Fibroblast of lung (primary cell): ENCODE data around the gene CLDN9. TPM values are rescaled to one million over a fixed set of nuclear protein-coding genes. Genes with fewer than 3 reads are reported as not detected.
A peak's percentile ranks its signal among the peaks of the same experiment; 100 is the strongest.

Experiments
- DNase-seq, 2 donors: peaks; one replicate each; pipeline versions ENCODE4 v3.0.0 to v3.0.0-alpha.2; 2010; ENCODE audit warnings: low read depth in 2 of 2
- H2AFZ ChIP-seq: 2 replicates; pipeline ENCODE4 v1.5.1; 2012; ENCODE audit warnings: low read length, control low read depth, inconsistent platforms
- H3K27ac ChIP-seq: 2 replicates; pipeline ENCODE4 v1.5.1; 2011; ENCODE audit warnings: low read length, control low read depth; ENCODE audit not compliant: insufficient read depth
- H3K27me3 ChIP-seq: 2 replicates; pipeline ENCODE4 v1.5.1; 2011; ENCODE audit warnings: mild to moderate bottlenecking, low read length; ENCODE audit not compliant: control insufficient read depth, insufficient read depth
- H3K36me3 ChIP-seq: 2 replicates; pipeline ENCODE4 v1.5.1; 2011; ENCODE audit warnings: low read length; ENCODE audit not compliant: control insufficient read depth, insufficient read depth
- H3K4me1 ChIP-seq: 2 replicates; pipeline ENCODE4 v1.5.1; 2011; ENCODE audit warnings: low read length; ENCODE audit not compliant: control insufficient read depth, insufficient read depth; ENCODE audit errors: extremely low read depth
- H3K4me2 ChIP-seq: 2 replicates; pipeline ENCODE4 v1.5.1; 2011; ENCODE audit warnings: low read length, control low read depth; ENCODE audit not compliant: insufficient read depth; ENCODE audit errors: extremely low read depth
- H3K4me3 ChIP-seq, 4 experiments: fragments of 200-600 bp in 1 of 4; sonication (generic) in 1 of 4; replicated peaks in 1 of 4; 2 replicates each; pipeline ENCODE4 v1.5.1; 2011 to 2016; ENCODE audit warnings: low read length in 4 of 4, low read depth in 3 of 4, mild to moderate bottlenecking in 3 of 4, control low read depth in 2 of 4, inconsistent platforms in 1 of 4, mixed read lengths in 1 of 4; ENCODE audit not compliant: insufficient read depth in 1 of 4; ENCODE audit errors: control extremely low read depth in 1 of 4
- H3K79me2 ChIP-seq: 2 replicates; pipeline ENCODE4 v1.5.1; 2012; ENCODE audit warnings: mild to moderate bottlenecking, low read length, inconsistent platforms; ENCODE audit not compliant: control insufficient read depth, insufficient read depth
- H3K9ac ChIP-seq: 2 replicates; pipeline ENCODE4 v1.5.1; 2011; ENCODE audit warnings: mild to moderate bottlenecking, low read length, control low read depth; ENCODE audit not compliant: insufficient read depth
- H3K9me3 ChIP-seq: 2 replicates; pipeline ENCODE4 v1.5.1; 2012; ENCODE audit warnings: low read depth, low read length; ENCODE audit not compliant: control insufficient read depth, insufficient read depth
- H4K20me1 ChIP-seq: 2 replicates; pipeline ENCODE4 v1.5.1; 2011; ENCODE audit warnings: low read length; ENCODE audit not compliant: control insufficient read depth, insufficient read depth; ENCODE audit errors: extremely low read depth
- CTCF ChIP-seq, 2 donors: IDR thresholded peaks in 1 of 2; conservative IDR thresholded peaks in 1 of 2; 1 replicate in 1 of 2; 2 replicates in 1 of 2; pipeline ENCODE4 v1.5.1; 2011 to 2012; ENCODE audit warnings: low read length in 2 of 2, control low read depth in 1 of 2, inconsistent platforms in 1 of 2, low read depth in 1 of 2, mild to moderate bottlenecking in 1 of 2
- EZH2 ChIP-seq: IDR thresholded peaks from 2 replicates; pipeline ENCODE4 v1.5.1; 2012; ENCODE audit warnings: low read length, control low read depth, mild to moderate bottlenecking; ENCODE audit errors: missing control alignments
- polyA plus RNA-seq, 2 donors: library from polyadenylated mRNA; depleted of rRNA in 1 of 2; stranded (reverse) in 1 of 2; unstranded in 1 of 2; fragments of >200 nt; gene quantifications; 2 replicates each; pipeline ENCODE4 v1.2.1, GENCODE V29; 2011 to 2012; ENCODE audit warnings: missing spikeins in 1 of 2
- total RNA-seq: library from RNA; depleted of rRNA; stranded (reverse); fragments of >200 nt; gene quantifications from 2 replicates; pipeline ENCODE4 v1.2.1, GENCODE V29; 2014

The CLDN9 gene
- total and polyA plus RNA-seq, 2 donors (not counting 1 experiment from before 2014, with no cell fraction given) = not detected

DNA sequence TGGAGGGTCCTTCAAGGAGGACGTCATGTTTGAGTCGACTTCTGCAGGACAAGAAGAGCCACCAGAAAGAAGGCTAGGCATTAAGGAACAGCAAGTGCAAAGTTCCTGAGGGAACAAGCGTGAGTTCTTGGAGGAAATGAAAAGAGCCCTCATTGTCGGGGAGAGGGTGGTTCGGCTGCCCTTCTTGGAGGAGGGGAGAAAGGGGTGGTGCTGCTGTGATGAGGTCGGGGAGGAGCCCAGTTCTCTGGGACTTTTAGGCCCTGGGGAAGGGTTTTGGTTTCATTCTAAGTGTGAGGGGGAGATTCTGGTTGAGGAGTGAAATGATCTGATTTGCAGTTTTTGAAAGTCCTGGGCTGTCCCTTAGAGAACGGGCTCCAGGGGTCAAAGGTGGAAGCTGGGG lies 19.9 kb downstream of the CLDN9 start:
- Histone ChIP-seq H3K4me1 (no peaks in the 10 kb centered on the region), H3K79me2 (no peaks in the 10 kb centered on the region), H2AFZ (no peak overlapping the region), H3K4me2 (no peak overlapping the region), H4K20me1 (peaks cover 2% of the 10 kb centered on the region), H3K4me3 (no peak overlapping the region), H3K27ac (no peak overlapping the region), H3K27me3 (peaks cover 42% of the 10 kb centered on the region), H3K9ac (no peak overlapping the region), H3K9me3 (no peaks in the 10 kb centered on the region), H3K36me3 (peaks cover 2% of the 10 kb centered on the region)
- TF ChIP-seq EZH2 = no peak
- no peak for TF ChIP-seq CTCF (conservative IDR thresholded peaks at IDR 0.05 in 1 of 2, IDR thresholded peaks at IDR 0.05 in 1 of 2; ENCODE audit: low read depth in 1 of 2, low read length in 2 of 2)
- no peak for DNase-seq

DNA sequence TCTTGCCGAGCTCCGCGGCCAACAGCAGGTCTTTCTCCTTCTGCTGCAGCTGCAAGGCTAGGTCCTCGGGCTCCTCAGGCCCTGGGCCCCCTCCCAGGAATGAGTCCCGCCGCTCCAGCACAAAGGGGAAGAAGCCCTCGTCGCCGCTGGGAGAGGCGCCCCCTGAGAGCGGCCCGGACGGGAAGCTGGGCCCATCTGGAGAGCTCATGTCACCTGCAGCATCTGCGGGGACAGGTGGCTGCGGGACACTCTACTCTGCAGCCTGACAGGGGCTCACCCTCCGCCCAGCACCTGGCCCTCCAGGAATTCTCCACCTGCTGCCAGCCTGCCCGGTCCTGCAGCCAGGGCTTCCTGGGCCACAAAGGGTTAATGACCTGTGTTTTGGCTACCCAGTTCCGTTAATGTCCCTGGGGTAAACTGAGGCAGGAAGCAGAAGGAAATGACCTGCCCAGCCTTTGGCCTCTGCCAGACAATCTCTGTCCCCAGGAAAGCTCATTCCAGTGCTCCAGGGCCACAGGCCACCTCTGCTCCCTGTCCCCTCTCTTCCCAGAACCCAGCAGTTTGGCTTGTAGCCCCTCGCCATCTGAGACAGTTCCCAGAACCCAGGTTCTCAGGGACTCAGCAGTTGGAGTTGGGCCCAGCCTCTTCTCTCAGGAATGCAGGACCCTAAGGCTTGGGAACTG lies 22.7 kb downstream of the CLDN9 start:
- no peak overlapping the region for H3K4me3 ChIP-seq
- no peaks in the 10 kb centered on the region for H3K79me2 ChIP-seq
- H4K20me1 ChIP-seq = peaks cover 2% of the 10 kb centered on the region
- no peak for TF ChIP-seq CTCF (conservative IDR thresholded peaks at IDR 0.05 in 1 of 2, IDR thresholded peaks at IDR 0.05 in 1 of 2; ENCODE audit: low read depth in 1 of 2, low read length in 2 of 2)
- no peak for TF ChIP-seq EZH2
- H3K9ac ChIP-seq = no peak overlapping the region
- H3K36me3 ChIP-seq = no peaks in the 10 kb centered on the region
- H3K27me3 ChIP-seq = peaks cover 51% of the 10 kb centered on the region
- no peak overlapping the region for H3K27ac ChIP-seq
- DNase-seq = no peak
- no peak overlapping the region for H3K4me2 ChIP-seq
- H3K9me3 ChIP-seq = no peaks in the 10 kb centered on the region
- no peak overlapping the region for H2AFZ ChIP-seq
- no peaks in the 10 kb centered on the region for H3K4me1 ChIP-seq

DNA sequence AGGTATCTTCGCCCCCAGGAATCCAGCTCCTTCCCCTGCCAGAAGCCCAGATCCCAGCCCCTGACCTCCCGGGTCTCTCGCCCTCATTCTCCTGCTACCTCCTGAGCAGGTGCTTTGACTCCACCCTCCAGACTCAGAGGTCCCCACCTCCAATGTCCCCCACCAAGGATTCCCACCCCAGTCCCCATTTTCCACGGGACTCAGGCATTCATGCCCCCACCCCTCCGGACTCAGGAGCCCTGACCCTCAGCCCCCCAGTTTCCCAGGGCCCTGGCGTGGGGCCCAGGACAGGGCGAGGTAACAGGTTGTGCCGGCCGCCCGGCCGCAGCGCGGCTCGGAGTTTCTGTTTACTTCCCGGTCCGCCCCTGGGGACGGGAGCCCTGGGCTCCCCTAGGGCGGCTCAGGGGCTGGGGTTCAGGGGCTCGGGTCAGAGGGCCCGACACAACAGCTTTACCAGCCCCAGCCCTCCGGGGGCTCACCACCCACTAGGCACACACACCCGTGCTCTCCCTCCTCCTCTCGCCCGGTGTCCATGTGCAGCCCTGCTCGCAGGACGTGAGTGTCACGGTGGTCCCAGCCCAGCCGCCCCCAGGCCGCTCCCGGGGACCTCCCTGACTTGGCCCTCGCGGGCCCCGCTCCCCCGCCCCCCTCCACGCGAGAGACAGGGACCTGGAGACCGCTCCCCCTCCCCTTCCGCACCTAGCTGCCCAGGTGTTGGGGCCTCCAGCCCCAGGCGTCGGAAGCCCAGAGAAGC lies 23.4 kb downstream of the CLDN9 start:
- no peak for DNase-seq
- Histone ChIP-seq H3K27me3 (peaks cover 51% of the 10 kb centered on the region), H3K79me2 (no peaks in the 10 kb centered on the region), H3K27ac (no peak overlapping the region), H4K20me1 (peaks cover 2% of the 10 kb centered on the region), H3K36me3 (no peaks in the 10 kb centered on the region), H3K4me3 (no peak overlapping the region), H2AFZ (no peak overlapping the region), H3K9ac (no peak overlapping the region), H3K4me1 (no peaks in the 10 kb centered on the region), H3K4me2 (no peak overlapping the region), H3K9me3 (no peaks in the 10 kb centered on the region)
- peak; percentile 83 for TF ChIP-seq EZH2
- no peak for TF ChIP-seq CTCF (conservative IDR thresholded peaks at IDR 0.05 in 1 of 2, IDR thresholded peaks at IDR 0.05 in 1 of 2; ENCODE audit: low read depth in 1 of 2, low read length in 2 of 2)
